Measurements from ENCODE around the gene GPR33.
"Not testable (repeated sequence)": the region's sequence is repeated elsewhere in the genome, so short reads cannot be mapped to it uniquely, and the experiment has no call there.

GPR33 gene, protein sequence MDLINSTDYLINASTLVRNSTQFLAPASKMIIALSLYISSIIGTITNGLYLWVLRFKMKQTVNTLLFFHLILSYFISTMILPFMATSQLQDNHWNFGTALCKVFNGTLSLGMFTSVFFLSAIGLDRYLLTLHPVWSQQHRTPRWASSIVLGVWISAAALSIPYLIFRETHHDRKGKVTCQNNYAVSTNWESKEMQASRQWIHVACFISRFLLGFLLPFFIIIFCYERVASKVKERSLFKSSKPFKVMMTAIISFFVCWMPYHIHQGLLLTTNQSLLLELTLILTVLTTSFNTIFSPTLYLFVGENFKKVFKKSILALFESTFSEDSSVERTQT

GRCh38 chr14:31487886-31488285 is at the start of gene GPR33:
Gene GPR33, minus strand, starts transcription at chr14:31488039. Its CDS starts 4,074 bp downstream, at chr14:31483965.
- no peak for DNase-seq

GRCh38 chr14:31536201-31536960 is 48.5 kb upstream of the GPR33 start:
- no peak for DNase-seq

DNA sequence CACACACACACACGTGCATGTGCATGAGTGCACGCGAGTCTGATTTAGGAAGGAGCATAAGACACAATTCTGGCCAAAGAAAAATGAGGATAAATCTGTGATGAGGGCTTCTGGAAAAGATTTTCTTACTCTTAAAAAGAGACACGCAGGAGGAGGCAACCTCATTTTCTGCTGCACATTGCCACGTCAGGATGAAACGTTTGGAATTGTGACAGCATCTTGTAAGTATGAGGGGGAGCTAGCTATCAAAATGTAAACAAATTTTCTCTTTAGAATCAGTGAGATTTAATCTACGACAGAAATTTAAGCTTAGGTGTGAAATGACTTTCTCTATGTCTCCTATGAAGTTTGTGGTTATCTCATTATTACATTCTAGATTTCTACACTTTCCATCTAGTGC is 42.3 kb upstream of the GPR33 start:
- no peak for DNase-seq

DNA sequence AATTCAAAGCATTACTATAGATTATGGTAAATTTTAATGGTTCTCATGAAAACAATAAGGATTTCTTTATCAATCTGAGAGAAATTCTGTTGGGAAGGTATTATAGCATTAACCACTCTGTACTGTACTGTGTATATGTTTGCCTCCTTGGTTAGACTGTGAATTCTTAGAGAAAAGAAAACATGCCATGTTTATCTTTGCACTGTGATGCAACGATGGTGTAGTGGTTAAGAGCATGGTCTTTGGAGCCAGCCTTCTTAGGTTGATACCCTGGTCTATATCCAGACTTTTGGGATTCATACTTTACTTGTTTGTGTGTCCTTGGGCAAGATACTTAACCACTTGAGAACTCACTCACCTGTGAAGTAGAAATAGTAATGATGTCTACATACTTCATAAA is 41.2 kb upstream of the GPR33 start:
- no peak for DNase-seq

GRCh38 chr14:31527546-31527945 is 39.7 kb upstream of the GPR33 start:
- DNase-seq: no peak

DNA sequence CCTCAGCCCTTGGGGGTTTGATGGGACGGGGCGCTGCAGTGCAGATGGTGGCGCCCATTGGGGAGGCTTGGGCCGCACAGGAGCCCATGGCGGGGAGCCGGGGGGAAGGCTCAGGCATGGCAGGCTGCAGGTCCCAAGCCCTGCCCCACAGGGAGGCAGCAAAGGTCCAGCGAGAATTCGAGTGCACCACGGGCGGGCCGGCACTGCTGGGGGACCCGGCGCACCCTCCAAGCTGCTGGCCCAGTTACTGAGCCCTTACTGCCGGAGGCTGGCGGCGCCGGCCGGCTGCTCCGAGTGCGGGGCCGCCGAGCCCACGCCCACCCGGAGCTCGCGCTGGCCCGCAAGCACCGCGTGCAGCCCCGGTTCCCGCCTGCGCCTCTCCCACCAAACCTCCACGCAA is 39.2 kb upstream of the GPR33 start:
- no peak for DNase-seq

GRCh38 chr14:31510855-31511254 is 23.0 kb upstream of the GPR33 start:
- DNase-seq: no peak

- peak; percentile 33 to 54 for DNase-seq
Observed at GRCh38 chr14:31510222-31510621, 22.4 kb upstream of the GPR33 start.

- no peak for DNase-seq
Observed at GRCh38 chr14:31508135-31508534, 20.3 kb upstream of the GPR33 start.

DNA sequence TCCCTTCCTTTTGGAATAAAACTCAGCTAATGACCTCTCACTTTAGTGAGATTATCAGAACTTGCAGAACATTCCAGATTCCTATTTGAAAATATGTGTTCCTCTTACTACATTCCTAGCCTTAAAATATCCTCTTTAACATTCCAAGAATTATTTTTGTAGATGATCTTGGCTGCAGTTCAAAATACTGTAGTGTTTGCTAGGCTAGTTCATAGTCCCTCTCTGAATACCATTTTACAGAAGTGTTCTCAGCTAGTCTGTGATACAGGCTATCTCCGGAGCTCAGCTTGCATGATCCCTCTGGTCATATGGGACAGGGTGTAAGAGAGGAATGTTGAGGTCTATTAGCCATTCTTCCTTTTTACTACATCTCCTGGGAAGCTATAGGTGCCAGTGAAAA is 17.6 kb upstream of the GPR33 start:
- no peak for DNase-seq

- DNase-seq: no peak
Observed at GRCh38 chr14:31501870-31502269, 14.0 kb upstream of the GPR33 start.

DNA sequence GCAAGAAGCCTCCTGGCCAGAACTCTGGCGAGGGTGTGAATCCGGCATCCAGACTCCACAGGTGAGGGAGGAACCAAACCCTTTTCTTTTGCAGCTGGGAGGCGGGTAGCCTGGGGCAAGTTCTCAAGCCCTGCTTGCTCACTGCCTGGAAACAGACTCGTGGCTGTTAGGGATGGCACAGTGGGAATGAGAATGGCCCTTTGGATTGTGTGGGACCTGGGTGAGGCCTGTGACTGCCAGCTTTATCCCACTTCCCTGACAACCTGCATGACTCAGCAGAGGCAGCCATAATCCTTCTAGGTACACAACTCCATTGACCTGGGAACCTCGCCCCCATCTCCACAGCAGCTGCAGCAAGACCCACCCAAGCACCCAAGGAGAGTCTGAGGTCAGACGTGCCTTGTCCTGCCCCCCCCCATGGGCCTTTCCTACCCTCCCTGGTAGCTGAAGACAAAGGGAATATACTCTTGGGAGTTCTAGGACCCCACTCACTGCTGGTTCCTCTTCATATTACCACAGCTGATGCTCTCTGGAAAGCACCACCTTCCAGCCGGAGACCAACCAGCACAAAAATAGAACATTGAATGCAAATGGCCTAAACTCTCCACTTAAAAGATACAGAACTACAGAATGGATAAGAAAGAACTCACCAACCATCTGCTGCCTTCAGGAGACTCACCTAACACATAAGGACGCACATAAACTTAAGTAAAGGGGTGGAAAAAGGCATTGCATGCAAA is 5.1 kb upstream of the GPR33 start:
- no peak for DNase-seq

GRCh38 chr14:31489691-31490090 is 1.9 kb upstream of the GPR33 start:
- DNase-seq: no peak

DNA sequence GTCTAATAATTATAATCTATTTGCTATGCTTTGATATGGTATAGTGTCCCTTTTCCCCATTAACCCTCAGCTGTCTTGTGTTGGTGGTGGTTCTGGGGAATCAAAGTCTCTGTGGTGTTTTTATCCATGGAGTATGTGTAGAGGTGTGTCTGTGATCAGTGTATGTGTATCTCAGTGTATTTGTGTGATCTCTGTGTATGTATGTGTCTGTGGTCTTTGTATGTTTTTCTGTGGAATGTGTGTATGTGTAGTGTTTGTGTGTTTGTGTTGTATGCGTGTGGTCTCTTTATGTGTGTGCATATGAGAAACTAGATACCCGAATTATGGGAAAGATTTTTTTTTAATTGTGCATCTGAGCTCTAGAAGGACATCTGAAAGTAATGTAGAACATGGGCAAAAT is 1.1 kb downstream of the GPR33 start:
- DNase-seq: no peak

DNA sequence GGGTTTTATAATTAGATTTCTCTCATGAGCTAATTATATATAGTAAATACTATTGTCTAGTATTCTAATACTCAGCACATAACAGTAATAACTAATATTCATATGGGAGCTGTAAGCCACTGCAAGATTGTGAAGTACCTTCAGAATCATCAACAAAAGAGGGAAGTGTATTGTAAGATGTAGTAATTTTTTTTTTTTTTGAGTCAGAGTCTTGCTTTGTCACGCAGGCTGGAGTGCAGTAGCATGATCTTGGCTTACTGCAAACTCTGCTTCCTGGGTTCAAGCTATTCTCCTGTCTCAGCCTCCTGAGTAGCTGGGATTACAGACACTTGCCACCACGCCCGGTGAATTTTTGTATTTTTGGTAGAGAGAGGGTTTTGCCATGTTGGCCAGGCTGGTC is 3.1 kb downstream of the GPR33 start:
- DNase-seq: no peak

- DNase-seq: no peak
Observed at GRCh38 chr14:31480156-31480555, 7.7 kb downstream of the GPR33 start.

- no peak for DNase-seq
Observed at GRCh38 chr14:31479027-31479426, 8.8 kb downstream of the GPR33 start.

GRCh38 chr14:31477248-31477647 is 10.6 kb downstream of the GPR33 start:
- DNase-seq: no peak

- no peak for DNase-seq
Observed at GRCh38 chr14:31476131-31476866, 11.5 kb downstream of the GPR33 start.

DNA sequence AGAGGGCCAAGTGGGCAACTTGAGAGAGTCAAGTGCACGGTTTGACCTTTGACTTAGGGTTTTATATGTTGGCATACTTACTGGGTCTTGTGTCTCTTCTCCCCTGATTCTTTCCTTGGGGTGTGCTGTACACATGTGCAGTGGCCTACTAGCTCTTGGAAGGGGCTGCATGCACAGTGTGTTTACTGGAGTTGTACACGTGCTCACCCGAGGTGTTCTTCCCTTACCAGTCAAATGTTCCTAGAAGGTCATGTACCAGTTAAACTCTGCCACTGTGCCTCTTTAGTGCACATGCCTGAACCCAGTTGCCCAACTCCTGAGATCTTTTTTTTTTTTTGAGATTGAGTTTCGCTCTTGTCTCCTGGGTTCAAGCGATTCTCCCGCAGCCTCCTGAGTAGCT is 21.3 kb downstream of the GPR33 start:
- DNase-seq: no peak

- DNase-seq: no peak
Observed at GRCh38 chr14:31465111-31465510, 22.7 kb downstream of the GPR33 start.

GRCh38 chr14:31462450-31462849 is 25.4 kb downstream of the GPR33 start:
- DNase-seq: not testable (repeated sequence)

- no peak for DNase-seq
Observed at GRCh38 chr14:31461545-31461944, 26.3 kb downstream of the GPR33 start.
